DND-41 (cell line): ENCODE results near the gene NRP1.

Experiments used
- ATAC-seq: fragments of 200-7000 bp; cut with Tn5 transposase; 3 replicates; pipeline ENCODE4 v1.9.1; 2021; ENCODE audit warnings: low read depth; ENCODE audit not compliant: insufficient read depth
- DNase-seq: peaks from one replicate; pipeline ENCODE4 v3.0.0-alpha.2; 2020
- H2AFZ ChIP-seq: 2 replicates; pipeline ENCODE4 v1.6.0; 2012; ENCODE audit warnings: low read depth, low read length
- H3K27ac ChIP-seq: 2 replicates; pipeline ENCODE4 v1.5.1; 2012; ENCODE audit warnings: low read length, inconsistent platforms
- H3K27me3 ChIP-seq: fragments of 200-600 bp; sonication (generic); 2 replicates; pipeline ENCODE4 v1.6.0; 2012; ENCODE audit warnings: low read length, mild to moderate bottlenecking, inconsistent platforms; ENCODE audit not compliant: insufficient read depth, poor library complexity
- H3K36me3 ChIP-seq: 2 replicates; pipeline ENCODE4 v1.5.1; 2012; ENCODE audit warnings: low read length, inconsistent platforms; ENCODE audit not compliant: insufficient read depth
- H3K4me1 ChIP-seq: 2 replicates; pipeline ENCODE4 v1.5.1; 2012; ENCODE audit warnings: mild to moderate bottlenecking, low read length; ENCODE audit not compliant: insufficient read depth
- H3K4me2 ChIP-seq: 2 replicates; pipeline ENCODE4 v1.6.0; 2012; ENCODE audit warnings: mild to moderate bottlenecking, moderate library complexity, low read length, inconsistent platforms; ENCODE audit not compliant: insufficient read depth
- H3K4me3 ChIP-seq, 2 experiments: fragments of 200-600 bp in 1 of 2; shearing (Covaris generic) in 1 of 2; 2 replicates each; pipeline ENCODE4 v1.5.1; 2012 to 2016; ENCODE audit warnings: inconsistent platforms in 2 of 2, low read length in 2 of 2, mild to moderate bottlenecking in 2 of 2, low read depth in 1 of 2, moderate library complexity in 1 of 2
- H3K79me2 ChIP-seq: 2 replicates; pipeline ENCODE4 v1.6.0; 2012; ENCODE audit warnings: low read length, inconsistent platforms; ENCODE audit not compliant: insufficient read depth
- H3K9ac ChIP-seq: 2 replicates; pipeline ENCODE4 v1.6.0; 2012; ENCODE audit warnings: low read depth, mild to moderate bottlenecking, inconsistent platforms, low read length, moderate library complexity
- H3K9me3 ChIP-seq: 2 replicates; pipeline ENCODE4 v1.5.1; 2012; ENCODE audit warnings: low read length, moderate library complexity, mild to moderate bottlenecking, inconsistent platforms; ENCODE audit not compliant: insufficient read depth, severe bottlenecking
- H4K20me1 ChIP-seq: 2 replicates; pipeline ENCODE4 v1.6.0; 2012; ENCODE audit warnings: low read length; ENCODE audit not compliant: insufficient read depth
- CTCF ChIP-seq: IDR thresholded peaks from 2 replicates; pipeline ENCODE4 v1.5.1; 2012; ENCODE audit warnings: borderline replicate concordance, low read length, moderate library complexity, mild to moderate bottlenecking; ENCODE audit not compliant: poor library complexity, severe bottlenecking; ENCODE audit errors: extremely low read depth
- EZH2 ChIP-seq: IDR thresholded peaks from 3 replicates; pipeline ENCODE4 v1.6.1; 2012; ENCODE audit warnings: borderline replicate concordance, low read depth, mild to moderate bottlenecking, moderate library complexity, low read length, inconsistent platforms; ENCODE audit not compliant: severe bottlenecking

The NRP1 gene

DNA sequence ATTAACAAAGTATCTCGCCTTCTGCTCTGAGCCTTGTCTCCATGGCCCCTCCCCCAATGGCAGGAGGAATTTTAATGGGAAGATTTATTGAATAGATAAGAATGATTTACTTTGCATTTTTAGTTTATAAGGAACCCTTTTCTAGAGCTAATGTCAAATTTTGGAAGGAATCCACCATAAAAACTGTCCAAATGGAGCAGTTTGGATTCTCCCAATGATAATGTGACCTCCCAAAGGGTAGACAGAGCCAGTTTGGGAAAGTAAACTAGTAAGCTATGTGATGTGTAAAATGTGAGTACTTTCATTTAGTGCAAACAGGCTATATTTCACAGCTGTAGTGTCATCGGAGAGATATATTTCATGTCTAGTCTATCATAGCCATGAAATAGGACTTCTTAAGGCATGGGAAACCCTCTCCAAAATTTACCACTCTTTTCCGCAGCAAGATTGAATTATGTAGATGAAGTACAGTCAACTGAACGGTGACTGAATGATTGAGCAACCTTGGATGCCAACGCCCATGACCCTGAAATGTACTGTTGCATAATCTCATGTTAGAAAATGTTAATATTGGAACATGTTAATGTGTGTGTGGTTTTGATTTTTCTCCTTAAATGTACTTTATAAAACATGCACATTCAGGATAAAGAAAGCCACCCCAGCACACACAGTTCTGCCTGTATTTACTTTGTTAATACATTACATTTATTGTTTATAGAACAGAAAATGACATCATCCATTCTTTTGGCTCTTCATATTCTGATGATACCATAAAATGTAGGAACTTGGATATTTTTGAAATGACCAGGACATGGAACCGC lies 140.6 kb downstream of the NRP1 start:
- Histone ChIP-seq H3K27ac (no peak overlapping the region), H3K9me3 (no peaks in the 10 kb centered on the region), H4K20me1 (no peaks in the 10 kb centered on the region), H3K36me3 (no peaks in the 10 kb centered on the region), H3K27me3 (no peaks in the 10 kb centered on the region), H3K4me3 (no peak overlapping the region), H3K9ac (no peak overlapping the region), H3K4me2 (no peak overlapping the region), H3K79me2 (no peaks in the 10 kb centered on the region), H3K4me1 (no peaks in the 10 kb centered on the region), H2AFZ (no peak overlapping the region)
- no peak for ATAC-seq
- TF ChIP-seq CTCF (no peak), EZH2 (no peak)
- no peak for DNase-seq

DNA sequence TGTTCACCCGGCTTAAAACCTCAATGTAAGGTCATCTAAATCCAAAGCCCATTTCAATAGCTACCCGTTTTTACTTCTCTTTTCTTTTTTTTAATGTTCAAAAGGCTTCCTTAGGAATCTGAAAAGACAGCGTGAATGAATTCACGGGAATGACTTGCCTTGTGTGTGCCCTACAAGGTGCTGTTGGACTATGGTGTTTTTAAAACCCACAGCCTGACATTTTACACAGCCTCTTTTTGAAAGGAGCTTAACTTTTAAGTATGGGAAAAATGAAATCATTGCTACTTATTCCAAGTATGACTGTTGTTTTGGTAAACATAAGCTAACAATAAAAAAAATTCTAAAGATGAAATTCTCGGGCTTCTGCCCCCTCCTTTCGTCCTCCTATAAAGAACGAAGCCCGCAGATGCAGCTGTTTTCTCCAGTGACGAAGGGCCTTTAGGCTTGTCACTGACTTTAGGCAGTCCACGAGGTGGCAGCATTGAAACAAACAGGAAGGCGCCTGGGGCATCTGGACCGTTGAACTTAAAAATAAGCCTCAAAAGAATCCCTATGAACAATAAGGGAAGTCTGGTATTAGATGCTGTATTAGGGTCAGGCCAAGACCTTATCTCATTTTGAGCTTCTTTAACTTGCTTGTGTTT lies 141.3 kb downstream of the NRP1 start:
- no peaks in the 10 kb centered on the region for H3K36me3 ChIP-seq
- H2AFZ ChIP-seq: no peak overlapping the region
- peak; percentile 91 for ATAC-seq
- no peaks in the 10 kb centered on the region for H3K4me1 ChIP-seq
- no peak overlapping the region for H3K4me2 ChIP-seq
- no peaks in the 10 kb centered on the region for H4K20me1 ChIP-seq
- H3K9me3 ChIP-seq: no peaks in the 10 kb centered on the region
- no peaks in the 10 kb centered on the region for H3K27me3 ChIP-seq
- no peak overlapping the region for H3K4me3 ChIP-seq
- peak; percentile 71 for DNase-seq
- H3K9ac ChIP-seq: no peak overlapping the region
- TF ChIP-seq EZH2: no peak
- TF ChIP-seq CTCF: peak; percentile 66
- H3K27ac ChIP-seq: no peak overlapping the region
- no peaks in the 10 kb centered on the region for H3K79me2 ChIP-seq

GRCh38 chr10:33192190-33192589 lies 142.3 kb downstream of the NRP1 start:
- ATAC-seq: no peak
- Histone ChIP-seq H3K79me2 (no peaks in the 10 kb centered on the region), H4K20me1 (no peaks in the 10 kb centered on the region), H2AFZ (no peak overlapping the region), H3K4me3 (no peak overlapping the region), H3K9me3 (no peaks in the 10 kb centered on the region), H3K4me2 (no peak overlapping the region), H3K36me3 (no peaks in the 10 kb centered on the region), H3K27me3 (no peaks in the 10 kb centered on the region), H3K4me1 (no peaks in the 10 kb centered on the region), H3K27ac (no peak overlapping the region), H3K9ac (no peak overlapping the region)
- DNase-seq: no peak
- no peak for TF ChIP-seq CTCF
- no peak for TF ChIP-seq EZH2
